Measurements from ENCODE around the gene KCTD5. TPM values are rescaled to one million over a fixed set of nuclear protein-coding genes. Genes with fewer than 3 reads are reported as not detected.

Gene KCTD5
- polyA plus RNA-seq, 1 donor (not counting 4 experiments of a cell fraction or from before 2014, with no cell fraction given): 29.0 TPM

- no peak for TF ChIP-seq EZH2 (IDR thresholded peaks at IDR 0.05; ENCODE audit: low read length)
- no peak for TF ChIP-seq CTCF (optimal IDR thresholded peaks at IDR 0.05 in 1 of 3, IDR thresholded peaks at IDR 0.05 in 1 of 3, conservative IDR thresholded peaks at IDR 0.05 in 1 of 3; ENCODE audit: extremely low read depth in 1 of 3, insufficient read depth in 2 of 3, low read length in 3 of 3)
- Histone ChIP-seq H3K27ac (ENCODE audit: control insufficient read depth, insufficient read depth, low read length) (no peak overlapping the region), H2AFZ (ENCODE audit: control insufficient read depth, low read length) (no peak overlapping the region), H3K4me3 (ENCODE audit: control insufficient read depth in 2 of 3, extremely low read depth in 1 of 3, insufficient read depth in 2 of 3, low read depth in 1 of 3, low read length in 3 of 3) (no peak overlapping the region), H4K20me1 (ENCODE audit: control insufficient read depth, extremely low read depth, insufficient read depth, low read length) (no peaks in the 10 kb centered on the region), H3K79me2 (ENCODE audit: control insufficient read depth, insufficient read depth, low read length) (no peaks in the 10 kb centered on the region), H3K9ac (ENCODE audit: control insufficient read depth, extremely low read depth, insufficient read depth, low read length) (no peak overlapping the region), H3K9me3 (ENCODE audit: control insufficient read depth, low read depth, low read length) (no peaks in the 10 kb centered on the region), H3K4me2 (ENCODE audit: control insufficient read depth, extremely low read depth, insufficient read depth, low read depth, low read length) (no peak overlapping the region), H3K27me3 (ENCODE audit: control insufficient read depth, extremely low read depth, insufficient read depth, low read length) (no peaks in the 10 kb centered on the region), H3K9me1 (ENCODE audit: control insufficient read depth, extremely low read depth, insufficient read depth, low read length) (no peaks in the 10 kb centered on the region), H3K4me1 (ENCODE audit: control insufficient read depth, extremely low read depth, insufficient read depth, low read length) (peaks cover 3% of the 10 kb centered on the region), H3K36me3 (ENCODE audit: control insufficient read depth in 2 of 2, extremely low read depth in 1 of 2, insufficient read depth in 2 of 2, low read length in 2 of 2) (no peaks in the 10 kb centered on the region)
- no peak for FAIRE-seq
- dilution Hi-C loops (cut with MboI; ENCODE audit: extremely low pct_ligation_motif_present, low sequenced_read_pairs): no loop called here
- DNase-seq (ENCODE audit: low read depth, low spot score): no peak
Measured at GRCh38 chr16:2726923-2727322, 44.6 kb downstream of the KCTD5 start.

GRCh38 chr16:2728034-2728433 is 45.7 kb downstream of the KCTD5 start:
- Histone ChIP-seq H3K4me2 (ENCODE audit: control insufficient read depth, extremely low read depth, insufficient read depth, low read depth, low read length) (no peak overlapping the region), H3K27ac (ENCODE audit: control insufficient read depth, insufficient read depth, low read length) (no peak overlapping the region), H3K9me3 (ENCODE audit: control insufficient read depth, low read depth, low read length) (no peaks in the 10 kb centered on the region), H3K79me2 (ENCODE audit: control insufficient read depth, insufficient read depth, low read length) (no peaks in the 10 kb centered on the region), H3K4me1 (ENCODE audit: control insufficient read depth, extremely low read depth, insufficient read depth, low read length) (peaks cover 3% of the 10 kb centered on the region), H3K4me3 (ENCODE audit: control insufficient read depth in 2 of 3, extremely low read depth in 1 of 3, insufficient read depth in 2 of 3, low read depth in 1 of 3, low read length in 3 of 3) (no peak overlapping the region), H3K36me3 (ENCODE audit: control insufficient read depth in 2 of 2, extremely low read depth in 1 of 2, insufficient read depth in 2 of 2, low read length in 2 of 2) (no peaks in the 10 kb centered on the region), H4K20me1 (ENCODE audit: control insufficient read depth, extremely low read depth, insufficient read depth, low read length) (no peaks in the 10 kb centered on the region), H3K9ac (ENCODE audit: control insufficient read depth, extremely low read depth, insufficient read depth, low read length) (no peak overlapping the region), H3K27me3 (ENCODE audit: control insufficient read depth, extremely low read depth, insufficient read depth, low read length) (no peaks in the 10 kb centered on the region), H3K9me1 (ENCODE audit: control insufficient read depth, extremely low read depth, insufficient read depth, low read length) (no peaks in the 10 kb centered on the region), H2AFZ (ENCODE audit: control insufficient read depth, low read length) (no peak overlapping the region)
- dilution Hi-C loops (cut with MboI; ENCODE audit: extremely low pct_ligation_motif_present, low sequenced_read_pairs): no loop called here
- FAIRE-seq: no peak
- TF ChIP-seq CTCF (optimal IDR thresholded peaks at IDR 0.05 in 1 of 3, IDR thresholded peaks at IDR 0.05 in 1 of 3, conservative IDR thresholded peaks at IDR 0.05 in 1 of 3; ENCODE audit: extremely low read depth in 1 of 3, insufficient read depth in 2 of 3, low read length in 3 of 3) (no peak), EZH2 (IDR thresholded peaks at IDR 0.05; ENCODE audit: low read length) (no peak)
- DNase-seq (ENCODE audit: low read depth, low spot score): no peak

Data from keratinocyte (primary cell).